Measurements from ENCODE around the gene TBX15.

Gene TBX15

DNA sequence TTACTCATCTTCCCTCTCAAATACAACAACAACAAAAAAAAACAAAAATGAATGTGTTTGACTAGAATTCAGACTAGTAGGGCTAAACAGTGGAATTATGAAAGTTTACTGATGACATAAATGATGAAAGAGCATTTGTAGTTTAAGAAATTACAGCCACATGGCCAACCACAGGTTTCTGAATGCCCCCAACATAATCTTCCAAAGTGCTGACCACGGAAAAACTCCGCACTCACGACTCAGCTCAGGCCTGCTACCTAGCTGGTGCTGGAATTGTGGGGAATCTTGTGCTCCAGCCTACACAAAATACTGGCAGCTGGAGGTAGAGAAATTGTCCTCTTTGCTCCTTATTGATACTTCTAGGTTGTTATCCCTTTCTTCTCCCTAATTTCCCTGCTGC lies 23.6 kb upstream of the TBX15 start:
- H3K4me3 ChIP-seq (ENCODE audit: low read depth, low read length) = no peak overlapping the region
- DNase-seq (ENCODE audit: low read depth) = peak; percentile 40
- TF ChIP-seq, protein P1, sequence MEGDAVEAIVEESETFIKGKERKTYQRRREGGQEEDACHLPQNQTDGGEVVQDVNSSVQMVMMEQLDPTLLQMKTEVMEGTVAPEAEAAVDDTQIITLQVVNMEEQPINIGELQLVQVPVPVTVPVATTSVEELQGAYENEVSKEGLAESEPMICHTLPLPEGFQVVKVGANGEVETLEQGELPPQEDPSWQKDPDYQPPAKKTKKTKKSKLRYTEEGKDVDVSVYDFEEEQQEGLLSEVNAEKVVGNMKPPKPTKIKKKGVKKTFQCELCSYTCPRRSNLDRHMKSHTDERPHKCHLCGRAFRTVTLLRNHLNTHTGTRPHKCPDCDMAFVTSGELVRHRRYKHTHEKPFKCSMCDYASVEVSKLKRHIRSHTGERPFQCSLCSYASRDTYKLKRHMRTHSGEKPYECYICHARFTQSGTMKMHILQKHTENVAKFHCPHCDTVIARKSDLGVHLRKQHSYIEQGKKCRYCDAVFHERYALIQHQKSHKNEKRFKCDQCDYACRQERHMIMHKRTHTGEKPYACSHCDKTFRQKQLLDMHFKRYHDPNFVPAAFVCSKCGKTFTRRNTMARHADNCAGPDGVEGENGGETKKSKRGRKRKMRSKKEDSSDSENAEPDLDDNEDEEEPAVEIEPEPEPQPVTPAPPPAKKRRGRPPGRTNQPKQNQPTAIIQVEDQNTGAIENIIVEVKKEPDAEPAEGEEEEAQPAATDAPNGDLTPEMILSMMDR (conservative IDR thresholded peaks at IDR 0.05; ENCODE audit: low read depth, low read length) = no peak

- no peak overlapping the region for H3K4me3 ChIP-seq (ENCODE audit: low read depth, low read length)
- TF ChIP-seq, protein P1 (conservative IDR thresholded peaks at IDR 0.05; ENCODE audit: low read depth, low read length) = no peak
- no peak for DNase-seq (ENCODE audit: low read depth)
These were observed 23.0 kb upstream of the TBX15 start for GRCh38 chr1:119011116-119011515.

DNA sequence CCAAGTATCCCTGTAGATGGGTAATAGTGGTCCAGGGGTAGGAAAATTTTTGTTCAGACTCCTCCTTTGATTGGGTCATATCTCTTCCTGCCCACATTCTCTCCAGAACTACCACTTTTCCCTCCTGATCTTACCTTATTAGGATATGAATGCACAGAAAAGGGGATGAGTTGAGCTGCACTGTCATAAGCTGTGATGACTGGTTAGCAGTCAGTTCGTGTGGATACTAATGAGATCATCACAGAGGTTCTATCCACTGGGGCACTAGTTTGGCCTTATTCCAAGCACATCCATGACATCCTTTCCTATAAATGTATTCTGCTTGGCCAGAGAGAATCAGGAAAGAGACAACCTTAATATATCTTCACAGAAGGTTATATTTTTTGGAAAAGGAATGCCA lies 22.1 kb upstream of the TBX15 start:
- H3K4me3 ChIP-seq (ENCODE audit: low read depth, low read length) = no peak overlapping the region
- DNase-seq (ENCODE audit: low read depth) = peak; percentile 42
- TF ChIP-seq, protein P1 (conservative IDR thresholded peaks at IDR 0.05; ENCODE audit: low read depth, low read length) = no peak

DNA sequence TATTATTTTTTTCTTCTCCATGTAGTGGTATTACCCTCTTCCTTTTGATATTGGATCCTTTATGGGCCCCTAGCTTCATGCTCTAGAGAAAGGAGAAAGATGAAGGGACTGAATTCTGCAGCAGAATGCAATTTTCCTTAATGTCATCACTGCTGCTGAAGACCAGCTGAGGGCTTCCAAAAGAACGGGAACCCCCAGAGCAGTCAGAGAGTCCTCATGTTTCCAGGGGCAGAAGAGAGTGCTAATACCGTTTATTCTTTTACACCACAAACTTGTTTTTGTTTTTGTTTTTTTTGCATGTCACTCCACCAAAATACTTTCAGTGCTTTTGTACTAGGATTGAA lies 21.1 kb upstream of the TBX15 start:
- peak; percentile 62 for DNase-seq (ENCODE audit: low read depth)
- H3K4me3 ChIP-seq (ENCODE audit: low read depth, low read length) = no peak overlapping the region
- TF ChIP-seq, protein P1 (conservative IDR thresholded peaks at IDR 0.05; ENCODE audit: low read depth, low read length) = no peak

DNA sequence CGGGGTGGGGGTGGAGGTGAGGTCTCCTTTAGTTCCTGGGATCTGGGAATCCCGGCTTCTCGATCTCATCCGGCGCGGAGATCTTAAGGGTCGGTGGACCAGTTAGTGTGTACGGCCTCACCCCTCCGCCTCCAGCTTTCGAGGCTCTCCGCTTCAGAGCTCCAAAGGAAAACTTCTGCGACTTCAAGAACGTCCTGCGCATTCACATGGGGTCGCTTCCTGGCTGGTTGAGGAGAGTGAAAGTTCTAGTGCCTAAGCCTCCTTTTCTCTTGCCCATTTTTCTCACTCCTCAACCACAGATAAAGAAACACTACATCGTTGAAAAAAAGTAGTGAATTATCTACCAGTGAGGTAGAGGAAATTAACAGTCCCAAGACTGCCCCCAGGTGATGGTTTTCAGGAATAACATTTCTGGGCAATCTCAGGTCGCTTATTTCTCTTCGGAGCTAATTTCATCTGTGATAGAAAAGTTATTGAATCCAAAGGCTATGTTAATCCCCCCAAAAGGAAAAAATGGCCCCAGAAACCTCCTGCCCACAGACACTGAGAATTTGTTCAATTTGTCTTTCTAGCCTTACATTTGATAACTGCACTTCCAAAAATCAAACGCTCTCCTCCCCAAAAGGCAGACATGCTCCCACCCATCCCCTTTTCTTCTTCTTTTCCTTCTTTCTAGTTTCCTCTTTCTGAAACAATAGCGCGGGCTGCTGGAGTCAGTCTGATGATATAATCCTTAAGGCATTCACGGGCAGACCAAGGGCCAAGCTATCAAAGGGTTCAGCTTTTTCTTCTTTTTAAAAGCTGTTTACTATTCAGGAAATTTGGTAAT lies 20.6 kb upstream of the TBX15 start:
- peak overlapping the region; percentile 53 for H3K4me3 ChIP-seq (ENCODE audit: low read depth, low read length)
- TF ChIP-seq, protein P1 (conservative IDR thresholded peaks at IDR 0.05; ENCODE audit: low read depth, low read length) = peak; percentile 62
- peak; percentile 91 for DNase-seq (ENCODE audit: low read depth)

DNA sequence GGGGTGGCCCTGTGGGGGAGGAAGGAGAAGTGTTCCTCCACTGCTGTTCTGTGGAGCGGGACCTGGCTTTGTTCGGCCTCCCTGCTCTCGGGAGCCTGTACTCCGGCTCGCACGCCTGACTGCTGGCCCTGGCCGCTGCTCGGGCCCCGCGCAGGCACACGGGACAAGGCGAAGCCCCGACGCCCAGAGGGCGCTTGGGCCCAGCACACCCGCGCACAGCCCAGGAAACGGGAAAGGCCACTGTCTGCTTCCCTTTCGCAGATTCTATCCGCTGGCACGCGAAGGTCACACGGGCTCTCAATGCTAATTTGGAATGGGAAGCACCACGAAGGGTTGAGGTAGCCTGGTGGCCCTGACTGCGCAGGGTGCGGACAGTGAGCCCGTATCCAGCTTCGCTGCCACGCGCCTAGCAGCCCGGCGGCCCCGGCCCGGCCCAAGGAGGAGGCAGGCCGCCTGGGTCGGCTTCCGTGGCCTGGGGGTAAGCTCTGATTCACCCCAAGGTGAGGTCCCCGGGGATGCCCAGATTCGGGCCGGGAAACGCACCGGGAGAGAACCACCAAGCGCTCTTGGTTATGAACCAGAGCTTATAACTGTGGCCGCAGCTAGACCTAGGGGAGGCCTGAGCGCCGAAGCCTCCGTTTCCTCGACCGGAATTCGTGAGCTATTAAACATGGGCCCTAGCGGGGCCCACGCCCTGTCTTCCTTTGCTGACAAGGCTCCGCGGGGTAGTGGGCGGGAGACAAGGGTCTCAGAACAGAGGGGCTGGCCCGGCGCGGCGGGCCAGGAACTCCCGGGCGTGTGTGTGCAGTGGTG lies 19.7 kb upstream of the TBX15 start:
- TF ChIP-seq, protein P1 (conservative IDR thresholded peaks at IDR 0.05; ENCODE audit: low read depth, low read length) = no peak
- peak overlapping the region; percentile 53 for H3K4me3 ChIP-seq (ENCODE audit: low read depth, low read length)
- peak; percentile 34 for DNase-seq (ENCODE audit: low read depth)

Measured in choroid plexus epithelial cell (primary cell).